RWPE2 (cell line): ENCODE data around the gene MARCHF9.

Source experiments
- ATAC-seq: fragments of 200-7000 bp; cut with Tn5 transposase; 3 replicates; pipeline ENCODE4 v1.9.1; 2021; ENCODE audit warnings: low read depth
- DNase-seq: peaks from one replicate; pipeline ENCODE4 v3.0.0-alpha.2; 2020; ENCODE audit warnings: low spot score
- H3K27ac ChIP-seq: fragments of 450-650 bp; 2 replicates; pipeline ENCODE4 v1.5.1; 2017; ENCODE audit warnings: mild to moderate bottlenecking; ENCODE audit not compliant: poor library complexity, severe bottlenecking
- H3K27me3 ChIP-seq: fragments of 250-450 bp; sonication (Bioruptor Pico); 2 replicates; pipeline ENCODE4 v1.5.1; 2021; ENCODE audit warnings: mild to moderate bottlenecking, moderate library complexity; ENCODE audit not compliant: insufficient read depth, poor library complexity, severe bottlenecking
- H3K36me3 ChIP-seq: fragments of 250-450 bp; sonication (Bioruptor Pico); 2 replicates; pipeline ENCODE4 v1.5.1; 2020; ENCODE audit warnings: low read depth, mild to moderate bottlenecking, moderate library complexity
- H3K4me1 ChIP-seq: fragments of 250-450 bp; sonication (Bioruptor Pico); 2 replicates; pipeline ENCODE4 v1.5.1; 2021; ENCODE audit warnings: mild to moderate bottlenecking, moderate library complexity; ENCODE audit not compliant: insufficient read depth, poor library complexity, severe bottlenecking
- H3K4me3 ChIP-seq: fragments of 250-450 bp; sonication (Bioruptor Pico); 2 replicates; pipeline ENCODE4 v1.5.1; 2021; ENCODE audit warnings: mild to moderate bottlenecking, moderate library complexity; ENCODE audit not compliant: severe bottlenecking
- H3K9me3 ChIP-seq: fragments of 250-450 bp; sonication (Bioruptor Pico); 2 replicates; pipeline ENCODE4 v1.5.1; 2021; ENCODE audit warnings: mild to moderate bottlenecking, moderate library complexity; ENCODE audit not compliant: severe bottlenecking
- TF ChIP-seq, protein P1 (sequence below): fragments of 450-650 bp; IDR thresholded peaks from one replicate; pipeline ENCODE4 v1.5.1; 2017; ENCODE audit warnings: mild to moderate bottlenecking, moderate library complexity; ENCODE audit not compliant: poor library complexity, severe bottlenecking

The MARCHF9 gene

DNA sequence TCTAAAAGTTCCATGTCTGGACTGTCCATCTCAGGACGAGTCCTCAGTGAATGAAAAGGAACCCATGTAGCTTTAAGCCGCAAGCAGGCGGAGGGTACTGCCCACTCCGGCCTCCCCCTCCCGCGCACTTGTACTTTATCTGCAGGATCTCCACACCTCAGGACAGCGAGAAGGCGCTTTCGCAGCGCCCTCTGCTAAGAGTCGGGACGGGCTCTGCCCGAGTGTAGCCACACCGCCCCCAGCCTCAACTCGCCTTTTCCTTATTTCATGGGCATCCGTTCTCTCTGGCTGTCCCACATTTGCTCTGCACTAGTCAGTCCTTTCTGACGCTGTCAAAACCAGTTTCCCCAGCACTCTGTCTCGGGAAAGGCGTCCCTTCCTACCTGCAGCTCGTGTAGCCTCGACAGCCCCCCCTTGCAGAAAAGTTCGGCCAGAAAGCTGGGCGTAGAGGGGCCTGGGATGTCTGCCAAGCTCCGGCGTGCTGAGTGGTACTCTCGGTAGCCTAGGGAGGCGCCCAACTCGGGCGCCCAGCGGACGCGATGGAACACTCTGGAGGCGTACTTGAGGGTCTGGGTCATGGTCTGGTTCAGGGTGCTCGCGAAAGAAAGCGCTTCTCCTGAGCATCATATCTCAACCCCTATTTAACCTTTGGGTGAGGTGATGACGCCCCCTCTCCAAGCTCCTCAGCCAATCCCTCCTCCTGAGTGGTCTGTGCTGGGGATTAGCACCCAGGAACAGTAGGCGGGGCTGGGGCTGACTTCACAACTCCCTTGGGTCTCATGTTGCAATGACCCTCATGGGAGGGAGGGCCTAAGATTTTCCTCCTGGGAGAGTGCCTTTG lies 11.8 kb downstream of the MARCHF9 start, which contains the start of gene CYP27B1:
Gene CYP27B1, minus strand, starts transcription at position 615 of the 841 bp plus-strand sequence. Its CDS starts 37 bp downstream, at position 578.
- Histone ChIP-seq H3K27ac (peak within 1 kb of the TSS; percentile 83), H3K4me3 (peak within 1 kb of the TSS; percentile 55), H3K4me1 (peaks cover 4% of the 10 kb centered on the region), H3K27me3 (no peaks in the 10 kb centered on the region), H3K9me3 (no peaks in the 10 kb centered on the region), H3K36me3 (peaks cover 43% of the 10 kb centered on the region)
- DNase-seq (peak; percentile 85), ATAC-seq (peak; percentile 54)
- TF ChIP-seq, protein P1, sequence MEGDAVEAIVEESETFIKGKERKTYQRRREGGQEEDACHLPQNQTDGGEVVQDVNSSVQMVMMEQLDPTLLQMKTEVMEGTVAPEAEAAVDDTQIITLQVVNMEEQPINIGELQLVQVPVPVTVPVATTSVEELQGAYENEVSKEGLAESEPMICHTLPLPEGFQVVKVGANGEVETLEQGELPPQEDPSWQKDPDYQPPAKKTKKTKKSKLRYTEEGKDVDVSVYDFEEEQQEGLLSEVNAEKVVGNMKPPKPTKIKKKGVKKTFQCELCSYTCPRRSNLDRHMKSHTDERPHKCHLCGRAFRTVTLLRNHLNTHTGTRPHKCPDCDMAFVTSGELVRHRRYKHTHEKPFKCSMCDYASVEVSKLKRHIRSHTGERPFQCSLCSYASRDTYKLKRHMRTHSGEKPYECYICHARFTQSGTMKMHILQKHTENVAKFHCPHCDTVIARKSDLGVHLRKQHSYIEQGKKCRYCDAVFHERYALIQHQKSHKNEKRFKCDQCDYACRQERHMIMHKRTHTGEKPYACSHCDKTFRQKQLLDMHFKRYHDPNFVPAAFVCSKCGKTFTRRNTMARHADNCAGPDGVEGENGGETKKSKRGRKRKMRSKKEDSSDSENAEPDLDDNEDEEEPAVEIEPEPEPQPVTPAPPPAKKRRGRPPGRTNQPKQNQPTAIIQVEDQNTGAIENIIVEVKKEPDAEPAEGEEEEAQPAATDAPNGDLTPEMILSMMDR = no peak

- Histone ChIP-seq H3K27me3 (no peaks in the 10 kb centered on the region), H3K36me3 (peaks cover 37% of the 10 kb centered on the region), H3K27ac (peak overlapping the region; percentile 83), H3K9me3 (no peaks in the 10 kb centered on the region), H3K4me3 (peak overlapping the region; percentile 55), H3K4me1 (peaks cover 4% of the 10 kb centered on the region)
- TF ChIP-seq, protein P1 = no peak
- ATAC-seq = no peak
- no peak for DNase-seq
Observed at GRCh38 chr12:57767305-57767698, 12.4 kb downstream of the MARCHF9 start.

DNA sequence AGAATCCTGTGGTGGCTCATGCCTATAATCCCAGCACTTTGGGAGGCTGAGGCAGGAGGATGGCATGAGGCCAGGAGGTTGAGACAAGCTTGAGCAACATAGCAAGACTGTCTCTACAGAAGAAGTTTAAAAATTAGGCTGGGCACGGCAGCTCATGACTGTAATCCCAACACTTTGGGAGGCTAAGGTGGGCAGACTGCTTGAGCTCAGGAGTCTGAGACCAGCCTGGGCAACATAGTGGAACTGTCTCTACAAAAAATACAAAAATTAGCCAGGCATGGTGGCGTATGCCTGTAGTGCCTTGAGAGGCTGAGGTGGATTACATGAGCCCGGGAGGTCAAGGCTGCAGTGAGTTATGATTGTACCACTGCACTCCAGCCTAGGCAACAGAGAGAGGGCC lies 13.0 kb downstream of the MARCHF9 start:
- ATAC-seq (no peak), DNase-seq (no peak)
- Histone ChIP-seq H3K4me1 (peaks cover 4% of the 10 kb centered on the region), H3K4me3 (no peak overlapping the region), H3K27me3 (no peaks in the 10 kb centered on the region), H3K9me3 (no peaks in the 10 kb centered on the region), H3K36me3 (peaks cover 31% of the 10 kb centered on the region), H3K27ac (peak overlapping the region; percentile 83)
- TF ChIP-seq, protein P1 = no peak

DNA sequence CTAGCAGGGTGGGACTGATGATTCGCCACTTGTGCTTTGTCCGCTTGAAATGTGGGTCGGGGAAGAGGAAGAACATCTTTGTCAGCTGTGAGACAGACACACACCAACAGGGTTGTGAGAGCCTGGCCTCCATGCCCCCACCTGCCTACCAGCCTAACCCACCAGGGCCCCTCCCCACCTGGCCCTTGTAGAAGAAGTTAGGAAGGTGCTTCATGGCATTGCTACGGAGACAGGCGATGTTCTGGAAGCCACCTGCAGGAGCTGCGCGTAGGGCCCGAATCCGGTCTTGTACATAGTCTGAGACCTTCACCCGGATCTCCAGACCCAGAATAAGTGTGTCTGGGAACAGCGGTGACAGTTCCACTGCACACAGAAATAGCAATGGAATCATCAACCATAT lies 14.7 kb downstream of the MARCHF9 start:
- Histone ChIP-seq H3K4me1 (peaks cover 4% of the 10 kb centered on the region), H3K27me3 (no peaks in the 10 kb centered on the region), H3K27ac (no peak overlapping the region), H3K4me3 (no peak overlapping the region), H3K36me3 (peaks cover 27% of the 10 kb centered on the region), H3K9me3 (no peaks in the 10 kb centered on the region)
- TF ChIP-seq, protein P1 = no peak
- DNase-seq (no peak), ATAC-seq (no peak)

GRCh38 chr12:57770734-57771133 lies 15.8 kb downstream of the MARCHF9 start:
- H3K4me3 ChIP-seq = no peak overlapping the region
- ATAC-seq = no peak
- H3K4me1 ChIP-seq = peaks cover 4% of the 10 kb centered on the region
- TF ChIP-seq, protein P1 = no peak
- peaks cover 32% of the 10 kb centered on the region for H3K36me3 ChIP-seq
- no peaks in the 10 kb centered on the region for H3K27me3 ChIP-seq
- DNase-seq = no peak
- no peaks in the 10 kb centered on the region for H3K9me3 ChIP-seq
- peak overlapping the region; percentile 81 for H3K27ac ChIP-seq
